SK-N-MC (cell line): ENCODE measurements around the gene RSPH3.
"Not testable (repeated sequence)": the region's sequence is repeated elsewhere in the genome, so short reads cannot be mapped to it uniquely, and the experiment has no call there.

ENCODE experiments used
- DNase-seq: peaks from one replicate; pipeline ENCODE4 v3.0.0-alpha.2; 2011; ENCODE audit warnings: low read depth, low spot score
- H3K27ac ChIP-seq: fragments of 200-600 bp; sonication (generic); 2 replicates; pipeline ENCODE4 v1.5.1; 2016; ENCODE audit warnings: mixed run types
- H3K36me3 ChIP-seq: fragments of 200-600 bp; sonication (generic); 2 replicates; pipeline ENCODE4 v1.6.1; 2017; ENCODE audit warnings: antibody characterized with exemption, low read length, mixed read lengths; ENCODE audit not compliant: insufficient read depth
- H3K4me3 ChIP-seq: fragments of 200-600 bp; sonication (generic); 2 replicates; pipeline ENCODE4 v1.5.1; 2016
- H3K9ac ChIP-seq: fragments of 200-600 bp; sonication (generic); 2 replicates; pipeline ENCODE4 v1.8.0; 2017; ENCODE audit warnings: mixed run types, mixed read lengths; ENCODE audit not compliant: insufficient read length
- H3K9me3 ChIP-seq: fragments of 200-600 bp; sonication (generic); 2 replicates; pipeline ENCODE4 v1.6.1; 2017; ENCODE audit warnings: low read depth, mild to moderate bottlenecking, antibody characterized with exemption, low read length, moderate library complexity, mixed read lengths
- EZH2 ChIP-seq: fragments of 200-600 bp; sonication (generic); IDR thresholded peaks from one replicate; pipeline ENCODE4 v1.6.1; 2017; ENCODE audit warnings: antibody characterized with exemption
- FOXP2 ChIP-seq: optimal IDR thresholded peaks from 2 replicates; pipeline ENCODE3; 2011; ENCODE audit warnings: mild to moderate bottlenecking, moderate library complexity; ENCODE audit not compliant: insufficient read depth; ENCODE audit errors: extremely low read length, control extremely low read depth
- POLR2AphosphoS5 ChIP-seq: IDR thresholded peaks from 2 replicates; pipeline ENCODE4 v1.6.1; 2012; ENCODE audit warnings: mild to moderate bottlenecking, low read depth, low read length, borderline replicate concordance

The RSPH3 gene

DNA sequence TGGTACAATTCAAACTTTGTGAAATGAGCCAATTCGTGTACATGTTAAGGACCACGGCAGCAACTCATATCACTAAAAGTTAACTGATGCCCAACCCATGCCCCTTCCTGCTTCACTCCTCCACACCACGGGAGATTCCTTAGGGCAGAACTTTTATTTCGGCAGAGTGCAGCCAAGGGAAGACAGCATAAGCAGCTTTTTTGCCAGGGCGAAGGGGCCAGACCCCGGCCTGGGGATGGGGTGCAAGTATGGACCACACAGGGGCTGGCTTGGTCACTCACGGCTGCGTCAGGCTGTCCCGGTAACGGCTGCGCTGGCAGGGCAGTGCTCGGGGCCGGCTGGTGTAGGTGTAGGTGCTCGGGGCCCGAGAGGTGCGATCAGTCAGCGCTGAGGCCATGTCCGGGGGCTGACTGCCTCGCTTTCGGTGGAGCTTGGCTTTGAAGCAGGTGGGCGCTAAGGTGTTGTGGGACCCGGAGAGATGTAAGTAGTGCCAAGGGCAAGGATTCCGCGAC lies 792 bp downstream of the RSPH3 start:
- peak overlapping the region; percentile 74 for H3K9ac ChIP-seq
- no peaks in the 10 kb centered on the region for H3K9me3 ChIP-seq
- H3K4me3 ChIP-seq: peak overlapping the region; percentile 96
- H3K27ac ChIP-seq: no peak overlapping the region
- TF ChIP-seq FOXP2: no peak
- TF ChIP-seq EZH2: no peak
- no peak for TF ChIP-seq POLR2AphosphoS5
- no peak for DNase-seq
- no peaks in the 10 kb centered on the region for H3K36me3 ChIP-seq

DNA sequence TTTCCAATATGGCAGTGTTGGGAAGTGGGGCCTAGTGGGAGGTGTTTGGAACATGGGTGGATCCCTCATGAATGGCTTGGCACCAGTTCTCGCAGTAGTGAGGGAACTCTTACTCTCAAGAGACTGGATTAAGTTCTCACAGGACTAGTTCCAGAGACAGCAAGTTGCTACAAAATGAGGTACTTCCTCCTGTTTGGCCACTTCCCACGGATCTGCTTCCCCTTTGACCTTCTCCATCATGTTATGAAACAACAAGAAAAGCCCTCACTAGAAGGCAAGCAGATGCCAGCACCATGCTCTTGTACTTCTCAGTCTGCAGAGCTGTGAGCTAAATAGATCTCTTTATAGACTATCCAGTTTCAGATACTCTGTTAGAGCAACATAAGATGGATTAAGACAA lies 3.1 kb downstream of the RSPH3 start:
- H3K36me3 ChIP-seq: no peaks in the 10 kb centered on the region; the same call in 1 of the 2 replicates
- H3K9ac ChIP-seq: no peak overlapping the region
- H3K27ac ChIP-seq: no peak overlapping the region
- no peak for DNase-seq
- no peak for TF ChIP-seq POLR2AphosphoS5
- no peak for TF ChIP-seq FOXP2
- TF ChIP-seq EZH2: no peak
- no peak overlapping the region for H3K4me3 ChIP-seq
- H3K9me3 ChIP-seq: no peaks in the 10 kb centered on the region

DNA sequence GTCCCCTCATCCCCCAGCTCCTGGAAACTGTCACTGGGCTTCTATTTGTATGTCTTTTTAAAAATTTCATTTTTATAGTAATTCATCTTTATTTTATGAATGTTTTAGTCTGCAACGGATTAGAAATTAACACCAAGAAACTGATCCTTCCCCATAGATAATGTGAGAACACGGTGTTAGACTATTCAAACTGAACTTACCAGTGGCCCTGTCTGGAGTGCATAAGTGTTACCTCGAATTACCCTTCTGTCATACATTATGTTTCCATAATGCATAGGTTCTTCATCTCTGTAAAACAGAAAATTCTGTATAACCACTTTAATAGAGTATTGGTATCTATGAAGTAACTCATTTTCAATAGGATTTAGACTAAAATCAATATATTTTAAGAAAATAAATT lies 6.4 kb downstream of the RSPH3 start:
- Histone ChIP-seq H3K9ac (no peak overlapping the region), H3K4me3 (no peak overlapping the region), H3K9me3 (no peaks in the 10 kb centered on the region), H3K36me3 (no peaks in the 10 kb centered on the region; the same call in 1 of the 2 replicates), H3K27ac (no peak overlapping the region)
- TF ChIP-seq FOXP2: no peak
- TF ChIP-seq EZH2: no peak
- TF ChIP-seq POLR2AphosphoS5: no peak
- DNase-seq: no peak

DNA sequence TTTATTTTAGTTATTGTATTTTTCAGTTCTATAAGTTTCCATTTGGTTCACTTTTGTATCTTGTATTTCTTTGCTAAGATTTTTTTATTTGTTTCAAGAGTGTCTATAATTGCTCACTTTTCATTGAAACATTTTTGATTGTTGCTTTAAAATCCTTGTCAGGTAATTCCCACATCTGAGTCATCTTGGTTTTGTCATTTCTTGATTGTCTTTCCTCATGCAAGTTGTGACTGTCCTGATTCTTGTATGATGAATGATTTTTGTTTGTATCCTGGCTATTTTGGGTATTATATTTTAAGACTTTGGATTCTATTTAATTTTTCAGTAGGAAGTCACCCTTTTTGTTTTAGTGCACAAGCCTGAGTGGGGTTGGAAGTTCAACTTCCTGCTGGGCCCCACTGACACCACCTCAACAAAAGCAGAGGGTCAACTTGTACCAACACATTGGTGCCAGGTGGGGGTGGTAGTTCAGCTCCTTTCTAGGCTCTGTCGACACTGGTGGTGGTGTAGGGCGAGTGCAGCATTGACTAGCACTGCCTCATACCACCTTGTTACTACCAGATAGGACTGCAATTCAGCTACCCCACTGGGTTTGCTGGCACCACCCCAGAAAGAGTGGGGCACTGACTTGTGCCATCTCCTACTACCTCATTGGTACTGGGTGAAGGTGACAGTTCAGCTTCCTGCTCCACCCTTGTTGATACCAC lies 8.8 kb downstream of the RSPH3 start:
- TF ChIP-seq POLR2AphosphoS5: no peak
- no peak for TF ChIP-seq EZH2
- TF ChIP-seq FOXP2: no peak
- DNase-seq: no peak
- Histone ChIP-seq H3K36me3 (no peaks in the 10 kb centered on the region; the same call in 1 of the 2 replicates), H3K27ac (no peak overlapping the region), H3K4me3 (no peak overlapping the region), H3K9ac (no peak overlapping the region), H3K9me3 (no peaks in the 10 kb centered on the region)

DNA sequence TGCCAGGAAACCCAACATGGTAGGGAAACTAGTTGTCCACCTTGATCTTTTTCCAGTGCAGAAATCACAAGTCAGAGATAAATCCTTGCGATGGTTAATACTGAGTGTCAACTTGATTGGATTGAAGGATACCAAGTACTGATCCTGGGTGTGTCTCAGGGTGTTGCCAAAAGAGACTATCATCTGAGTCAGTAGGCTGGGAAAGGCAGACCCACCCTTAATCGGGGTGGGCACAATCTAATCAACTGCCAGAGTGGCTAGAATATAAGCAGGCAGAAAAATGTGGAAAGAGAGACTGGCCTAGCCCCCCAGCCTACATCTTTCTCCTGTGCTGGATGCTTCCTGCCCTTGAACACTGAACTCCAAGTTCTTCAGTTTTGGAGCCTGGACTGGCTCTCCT lies 10.3 kb downstream of the RSPH3 start:
- not testable (repeated sequence) for H3K27ac ChIP-seq, DNase-seq, H3K4me3 ChIP-seq, H3K9me3 ChIP-seq, H3K9ac ChIP-seq, H3K36me3 ChIP-seq

DNA sequence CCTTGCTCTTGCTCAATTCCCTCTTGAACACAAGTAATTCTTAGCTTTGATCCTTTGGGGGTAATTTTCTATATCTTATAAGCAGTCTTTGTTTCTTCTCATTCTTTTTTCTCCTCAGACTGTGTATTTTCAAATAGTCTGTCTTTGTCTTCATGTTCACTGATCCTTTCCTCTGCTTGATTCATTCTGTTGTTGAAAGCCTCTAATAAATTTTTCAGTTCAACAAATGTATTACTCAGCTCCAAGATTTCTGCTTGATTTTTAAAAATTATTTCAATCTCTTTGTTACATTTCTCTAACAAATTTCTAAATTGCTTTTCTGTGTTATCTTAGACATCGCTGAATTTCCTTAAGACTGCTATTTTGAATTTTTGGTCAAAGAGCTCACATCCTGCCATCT lies 11.5 kb downstream of the RSPH3 start:
- Histone ChIP-seq H3K9ac (no peak overlapping the region), H3K27ac (no peak overlapping the region), H3K36me3 (no peaks in the 10 kb centered on the region; the same call in 1 of the 2 replicates), H3K4me3 (no peak overlapping the region), H3K9me3 (no peaks in the 10 kb centered on the region)
- TF ChIP-seq EZH2 (no peak), FOXP2 (no peak), POLR2AphosphoS5 (no peak)
- no peak for DNase-seq

DNA sequence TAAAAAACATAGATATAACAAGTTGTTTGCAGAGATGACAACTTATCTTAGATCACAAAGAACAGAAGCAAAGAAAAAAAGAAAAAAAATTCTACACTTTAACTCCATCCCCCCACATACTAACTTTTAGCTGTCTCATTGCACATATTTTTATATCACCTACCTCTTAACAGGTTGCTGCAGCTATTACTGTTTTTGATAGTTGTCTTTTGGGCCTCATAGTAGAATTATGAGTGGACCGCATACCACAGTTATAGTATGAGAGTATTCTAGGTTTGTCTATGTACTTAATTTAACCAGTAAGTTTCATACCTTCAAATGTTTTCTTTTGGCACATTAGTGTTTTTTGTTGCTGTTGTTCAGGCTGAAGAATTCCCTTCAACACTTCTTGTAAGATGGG lies 12.3 kb downstream of the RSPH3 start:
- no peaks in the 10 kb centered on the region; the same call in 1 of the 2 replicates for H3K36me3 ChIP-seq
- H3K4me3 ChIP-seq: no peak overlapping the region
- no peak overlapping the region for H3K9ac ChIP-seq
- H3K9me3 ChIP-seq: no peaks in the 10 kb centered on the region
- no peak overlapping the region for H3K27ac ChIP-seq
- DNase-seq: no peak
- TF ChIP-seq FOXP2 (no peak), POLR2AphosphoS5 (no peak), EZH2 (no peak)

DNA sequence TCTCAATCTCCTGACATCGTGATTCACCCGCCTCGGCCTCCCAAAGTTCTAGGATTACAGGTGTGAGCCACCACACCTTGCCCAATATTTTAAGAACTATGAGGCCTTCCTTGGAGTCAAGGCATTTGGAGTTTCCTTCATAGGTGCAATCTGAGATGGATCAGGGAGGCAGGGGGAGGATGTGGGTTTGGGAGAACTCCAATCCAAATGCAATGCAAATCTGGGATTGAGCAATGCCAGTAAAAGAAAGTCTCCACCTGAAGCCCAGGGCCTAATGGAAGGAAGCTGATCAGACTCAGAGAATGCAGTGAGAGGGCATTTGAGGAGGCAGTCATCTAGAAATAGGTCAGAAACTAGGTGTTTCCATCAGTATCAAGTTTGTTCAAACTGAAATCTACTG lies 21.2 kb downstream of the RSPH3 start:
- no peak overlapping the region for H3K4me3 ChIP-seq
- H3K36me3 ChIP-seq: no peaks in the 10 kb centered on the region
- no peak for DNase-seq
- H3K9ac ChIP-seq: no peak overlapping the region
- H3K27ac ChIP-seq: no peak overlapping the region
- no peak for TF ChIP-seq EZH2
- no peak for TF ChIP-seq POLR2AphosphoS5
- no peaks in the 10 kb centered on the region for H3K9me3 ChIP-seq

DNA sequence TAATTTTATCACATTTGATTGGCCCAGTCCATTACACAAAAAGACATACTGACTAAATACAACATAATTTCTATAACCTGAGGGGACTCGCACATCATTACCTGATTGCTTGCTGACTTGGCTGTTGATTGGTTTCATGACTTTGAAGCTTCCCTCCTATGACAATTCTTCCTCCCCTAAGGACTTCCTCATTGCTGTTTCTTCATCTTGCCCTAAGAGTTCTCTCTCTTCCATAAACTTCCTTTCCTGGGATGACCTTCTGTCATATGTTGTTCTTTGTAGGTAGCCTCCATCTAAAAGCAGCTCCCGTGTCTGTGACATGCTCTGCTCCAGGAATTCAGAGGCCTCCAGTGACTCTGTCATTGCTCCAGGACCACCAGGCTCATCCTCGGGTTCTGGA lies 22.6 kb downstream of the RSPH3 start:
- H3K36me3 ChIP-seq: no peaks in the 10 kb centered on the region
- no peak overlapping the region for H3K27ac ChIP-seq
- H3K9ac ChIP-seq: no peak overlapping the region
- no peak for DNase-seq
- no peaks in the 10 kb centered on the region for H3K9me3 ChIP-seq
- H3K4me3 ChIP-seq: no peak overlapping the region
- TF ChIP-seq POLR2AphosphoS5: no peak
- no peak for TF ChIP-seq EZH2
- TF ChIP-seq FOXP2: no peak
